H1 (cell line): ENCODE measurements around the gene ABCC4. TPM values are rescaled to one million over a fixed set of nuclear protein-coding genes. Genes with fewer than 3 reads are reported as not detected.

Experiments used
- CTCF ChIA-PET: fragments of 300-600 bp; sonication (Branson Sonifier 250); formaldehyde crosslinking; loops from one replicate; lab custom pipeline; 2021; ENCODE audit not compliant: partially characterized antibody; lab: Charles Lee
- POLR2A ChIA-PET: fragments of 300-600 bp; sonication (Branson Sonifier 250); formaldehyde crosslinking; loops from one replicate; lab custom pipeline; 2021; ENCODE audit warnings: inconsistent platforms; ENCODE audit not compliant: partially characterized antibody; lab: Charles Lee
- DNase-seq, 2 experiments: peaks; one replicate each; pipeline versions ENCODE4 v3.0.0 to v3.0.0-alpha.2; 2010 to 2022; ENCODE audit warnings: low spot score in 2 of 2, low read depth in 1 of 2, mixed read lengths in 1 of 2
- FAIRE-seq: peaks from 2 replicates; lab custom pipeline; 2011; peaks lifted over from hg19 to GRCh38; lab: Jason Lieb, UNC
- H2AFZ ChIP-seq: 2 replicates; pipeline ENCODE4 v1.8.1; 2012; ENCODE audit warnings: low read length, inconsistent platforms
- H2AK5ac ChIP-seq: 2 replicates; pipeline ENCODE4 v1.6.1; 2013; ENCODE audit warnings: low read depth, low read length
- H2BK120ac ChIP-seq: replicated peaks from 2 replicates; pipeline ENCODE3; 2013; ENCODE audit warnings: low read depth, low read length, inconsistent platforms
- H2BK12ac ChIP-seq: 2 replicates; pipeline ENCODE4 v1.6.1; 2013; ENCODE audit warnings: low read depth, low read length
- H2BK15ac ChIP-seq: 2 replicates; pipeline ENCODE4 v1.6.1; 2013; ENCODE audit warnings: low read length
- H2BK20ac ChIP-seq: 2 replicates; pipeline ENCODE4 v1.6.1; 2013; ENCODE audit warnings: low read length
- H2BK5ac ChIP-seq: 2 replicates; pipeline ENCODE4 v1.6.1; 2013; ENCODE audit warnings: low read depth, low read length
- H3K14ac ChIP-seq: 2 replicates; pipeline ENCODE4 v1.6.1; 2013; ENCODE audit warnings: inconsistent platforms; ENCODE audit not compliant: insufficient read length
- H3K18ac ChIP-seq: 2 replicates; pipeline ENCODE4 v1.6.1; 2013; ENCODE audit warnings: low read length; ENCODE audit errors: extremely low read depth
- H3K23ac ChIP-seq: 2 replicates; pipeline ENCODE4 v1.6.1; 2013; ENCODE audit warnings: inconsistent platforms; ENCODE audit not compliant: insufficient read length
- H3K23me2 ChIP-seq: 2 replicates; pipeline ENCODE4 v1.6.1; 2013; ENCODE audit warnings: low read depth, low read length
- H3K27ac ChIP-seq: 2 replicates; pipeline ENCODE4 v1.6.1; 2011; ENCODE audit warnings: low read depth, low read length, inconsistent platforms
- H3K27me3 ChIP-seq, 4 experiments: replicated peaks in 1 of 4; 1 replicate in 1 of 4; 2 replicates in 3 of 4; pipeline versions ENCODE4 v1.6.1 to v1.8.1; 2011 to 2013; ENCODE audit warnings: low read length in 3 of 4, mild to moderate bottlenecking in 3 of 4, inconsistent platforms in 2 of 4, mixed read lengths in 2 of 4, moderate library complexity in 1 of 4; ENCODE audit not compliant: control insufficient read depth in 3 of 4, insufficient read depth in 3 of 4; ENCODE audit errors: extremely low read depth in 1 of 4
- H3K36me3 ChIP-seq, 4 experiments: 2 replicates each; pipeline versions ENCODE4 v1.6.1 to v1.8.1; 2011 to 2013; ENCODE audit warnings: mild to moderate bottlenecking in 4 of 4, low read length in 3 of 4, moderate library complexity in 2 of 4, control low read depth in 1 of 4, inconsistent platforms in 1 of 4; ENCODE audit not compliant: insufficient read depth in 4 of 4, control insufficient read depth in 2 of 4
- H3K4ac ChIP-seq: replicated peaks from 2 replicates; pipeline ENCODE3; 2013; ENCODE audit warnings: low read length, low read depth, mixed read lengths, inconsistent platforms; ENCODE audit not compliant: insufficient read length
- H3K4me1 ChIP-seq, 4 experiments: replicated peaks in 1 of 4; 1 replicate in 1 of 4; 2 replicates in 3 of 4; pipeline versions ENCODE4 v1.6.1 to v1.8.1; 2011 to 2013; ENCODE audit warnings: low read length in 3 of 4, inconsistent platforms in 2 of 4, mixed read lengths in 1 of 4; ENCODE audit not compliant: insufficient read depth in 4 of 4, control insufficient read depth in 3 of 4
- H3K4me2 ChIP-seq, 2 experiments: 2 replicates each; pipeline versions ENCODE4 v1.6.1 to v1.8.1; 2011 to 2013; ENCODE audit warnings: low read depth in 2 of 2, low read length in 2 of 2, control low read depth in 1 of 2, inconsistent platforms in 1 of 2, mild to moderate bottlenecking in 1 of 2; ENCODE audit not compliant: insufficient read depth in 1 of 2
- H3K4me3 ChIP-seq, 4 experiments: fragments of 200-600, 300-600 bp in 1 of 4; sonication (generic), shearing (Covaris generic), sonication (Bioruptor Twin) in 1 of 4; 2 replicates each; pipeline versions ENCODE4 v1.5.1 to v1.8.1; 2011 to 2016; ENCODE audit warnings: low read length in 4 of 4, low read depth in 3 of 4, control low read depth in 2 of 4, inconsistent platforms in 2 of 4, mild to moderate bottlenecking in 2 of 4, mixed read lengths in 1 of 4, moderate library complexity in 1 of 4; ENCODE audit not compliant: insufficient read depth in 2 of 4; ENCODE audit errors: extremely low read depth in 1 of 4
- H3K56ac ChIP-seq: replicated peaks from 2 replicates; pipeline ENCODE3; 2013; ENCODE audit warnings: low read depth, mild to moderate bottlenecking, mixed read lengths, low read length, inconsistent platforms; ENCODE audit not compliant: insufficient read length
- H3K79me1 ChIP-seq: 2 replicates; pipeline ENCODE4 v1.6.1; 2013; ENCODE audit warnings: low read depth, low read length, control low read depth
- H3K79me2 ChIP-seq, 2 experiments: 2 replicates each; pipeline versions ENCODE4 v1.6.1 to v1.8.1; 2012 to 2013; ENCODE audit warnings: low read length in 2 of 2, mild to moderate bottlenecking in 2 of 2, inconsistent platforms in 1 of 2; ENCODE audit not compliant: insufficient read depth in 2 of 2, control insufficient read depth in 1 of 2
- H3K9ac ChIP-seq, 4 experiments: replicated peaks in 1 of 4; 1 replicate in 1 of 4; 2 replicates in 3 of 4; pipeline versions ENCODE4 v1.6.1 to v1.8.1; 2011 to 2013; ENCODE audit warnings: low read depth in 3 of 4, low read length in 3 of 4, control low read depth in 2 of 4, mild to moderate bottlenecking in 2 of 4, moderate library complexity in 2 of 4, inconsistent platforms in 1 of 4; ENCODE audit errors: extremely low read depth in 1 of 4
- H3K9me3 ChIP-seq, 2 experiments: 2 replicates each; pipeline versions ENCODE4 v1.6.1 to v1.8.1; 2012 to 2013; ENCODE audit warnings: mild to moderate bottlenecking in 2 of 2, moderate library complexity in 2 of 2, control low read depth in 1 of 2, inconsistent platforms in 1 of 2, low read depth in 1 of 2, low read length in 1 of 2, mixed read lengths in 1 of 2; ENCODE audit not compliant: insufficient read depth in 2 of 2
- H4K20me1 ChIP-seq, 2 experiments: replicated peaks in 1 of 2; 2 replicates each; pipeline versions ENCODE3 to v1.8.1; 2011 to 2013; ENCODE audit warnings: inconsistent platforms in 2 of 2, low read length in 2 of 2, mild to moderate bottlenecking in 1 of 2; ENCODE audit not compliant: insufficient read depth in 2 of 2, control insufficient read depth in 1 of 2
- H4K5ac ChIP-seq: 2 replicates; pipeline ENCODE4 v1.6.1; 2013; ENCODE audit warnings: low read length, low read depth, mixed read lengths, inconsistent platforms; ENCODE audit not compliant: insufficient read length
- H4K8ac ChIP-seq: 2 replicates; pipeline ENCODE4 v1.8.0; 2013; ENCODE audit warnings: mild to moderate bottlenecking, moderate library complexity, low read length, inconsistent platforms; ENCODE audit not compliant: insufficient read depth; ENCODE audit errors: extremely low read depth
- H4K91ac ChIP-seq: replicated peaks from 2 replicates; pipeline ENCODE3; 2013; ENCODE audit warnings: low read length, mixed read lengths, inconsistent platforms; ENCODE audit not compliant: insufficient read length
- ATF2 ChIP-seq: IDR thresholded peaks from 2 replicates; pipeline ENCODE4 v1.6.1; 2012; ENCODE audit warnings: low read length, inconsistent platforms
- BCL11A ChIP-seq, 2 experiments: IDR thresholded peaks; one replicate each; pipeline ENCODE4 v1.6.1; 2011; ENCODE audit warnings: low read depth in 2 of 2, low read length in 2 of 2, mild to moderate bottlenecking in 2 of 2
- CHD2 ChIP-seq: IDR thresholded peaks from 2 replicates; pipeline ENCODE4 v1.6.1; 2012; ENCODE audit warnings: low read length, improper control_type of control experiment
- CTBP2 ChIP-seq: IDR thresholded peaks from 2 replicates; pipeline ENCODE4 v1.7.0; 2011; ENCODE audit warnings: borderline replicate concordance, mild to moderate bottlenecking, moderate library complexity, mixed read lengths, low read length; ENCODE audit not compliant: insufficient read depth, insufficient read length
- EZH2 ChIP-seq: fragments of 200-600 bp; sonication (generic); IDR thresholded peaks from 2 replicates; pipeline ENCODE4 v1.7.1; 2012; ENCODE audit warnings: low read depth, mild to moderate bottlenecking, moderate library complexity, low read length, inconsistent platforms; ENCODE audit not compliant: severe bottlenecking
- KDM1A ChIP-seq: fragments of 200-600, 300-600 bp; sonication (generic); IDR thresholded peaks from 2 replicates; pipeline ENCODE4 v1.7.1; 2016; ENCODE audit warnings: mild to moderate bottlenecking, low read length, borderline replicate concordance
- KDM5A ChIP-seq: fragments of 200-600 bp; IDR thresholded peaks from 2 replicates; pipeline ENCODE4 v1.7.1; 2012; ENCODE audit warnings: mild to moderate bottlenecking, low read length, inconsistent platforms, mixed read lengths
- PHF8 ChIP-seq: fragments of 200-600 bp; sonication (generic); conservative IDR thresholded peaks from 2 replicates; pipeline ENCODE4 v1.7.1; 2012; ENCODE audit warnings: low read depth, mild to moderate bottlenecking, inconsistent platforms, low read length, moderate library complexity
- RNF2 ChIP-seq: fragments of 200-900, 300-1000 bp; sonication (generic); IDR thresholded peaks from 2 replicates; pipeline ENCODE4 v1.7.1; 2016; ENCODE audit warnings: borderline replicate concordance, low read depth, mild to moderate bottlenecking, antibody characterized with exemption, low read length; ENCODE audit not compliant: poor library complexity, severe bottlenecking; ENCODE audit errors: missing control alignments
- SAP30 ChIP-seq: fragments of 300-600 bp; sonication (generic); IDR thresholded peaks from 2 replicates; pipeline ENCODE4 v1.7.1; 2012; ENCODE audit warnings: low read length, moderate library complexity, mild to moderate bottlenecking, inconsistent platforms; ENCODE audit not compliant: insufficient read depth, insufficient replicate concordance
- SIX5 ChIP-seq: IDR thresholded peaks from 2 replicates; pipeline ENCODE4 v1.6.1; 2011; ENCODE audit warnings: mild to moderate bottlenecking, low read depth, low read length
- SP1 ChIP-seq: IDR thresholded peaks from 2 replicates; pipeline ENCODE4 v1.6.1; 2011; ENCODE audit warnings: low read depth, low read length
- WGBS, 2 experiments: shearing (Covaris generic) in 1 of 2; methylation state at CpG; one replicate each; pipeline versions ENCODE4 v1.1.6 to v1.1.7; 2013 to 2015; ENCODE audit warnings: low lambda C conversion rate in 2 of 2, mixed read lengths in 2 of 2, inconsistent platforms in 1 of 2, low coverage in 1 of 2, missing lambda C conversion rate in 1 of 2; ENCODE audit not compliant: insufficient replicate concordance in 2 of 2, insufficient coverage in 1 of 2, insufficient read length in 1 of 2; ENCODE audit errors: extremely low coverage in 1 of 2, missing lambda C conversion rate in 1 of 2; 5-methylcytosine and 5-hydroxymethylcytosine counted together
- polyA plus RNA-seq, 7 experiments: library from polyadenylated mRNA; depleted of rRNA in 3 of 7; stranded (reverse) in 5 of 7; unstranded in 2 of 7; fragments of >200 nt in 5 of 7; fragments of 200-250 nt in 2 of 7; gene quantifications; 1 replicate in 5 of 7; 2 replicates in 1 of 7; 4 replicates in 1 of 7; pipeline versions ENCODE4 v1.2.1 to v1.2.3, GENCODE V29; 2011 to 2013; ENCODE audit warnings: missing spikeins in 2 of 7, mixed read lengths in 2 of 7
- total RNA-seq: library from RNA; stranded (reverse); fragmentation: NEBNext Ultra II Directional; extraction: Animal tissue kit (Norgen Biotek cat#: 25700); gene quantifications from 2 replicates; pipeline ENCODE4 v1.2.1, GENCODE V29; 2021

The ABCC4 gene
- total and polyA plus RNA-seq, 2 of the 8 experiments (the other 6 are each of a cell fraction or from before 2014, with no cell fraction given), result 4.0 to 14.1 TPM

GRCh38 chr13:95245071-95245470 lies 56.2 kb downstream of the ABCC4 start:
- Histone ChIP-seq H4K5ac (no peak overlapping the region), H2AFZ (no peak overlapping the region), H4K8ac (no peak overlapping the region), H3K9me3 (no peaks in the 10 kb centered on the region), H3K4ac (no peak overlapping the region), H3K14ac (no peak overlapping the region), H3K18ac (no peak overlapping the region), H4K91ac (no peak overlapping the region), H3K79me1 (no peaks in the 10 kb centered on the region; the same call in 1 of the 2 replicates), H3K23ac (no peak overlapping the region), H2BK20ac (no peak overlapping the region), H3K27me3 (no peaks in the 10 kb centered on the region), H4K20me1 (peaks cover 0 to 2% of the 10 kb centered on the region in 2 experiments), H3K27ac (no peak overlapping the region), H3K4me1 (no peaks in the 10 kb centered on the region), H3K4me3 (no peak overlapping the region), H2AK5ac (no peak overlapping the region), H3K79me2 (no peaks in the 10 kb centered on the region), H3K9ac (no peak overlapping the region), H2BK120ac (no peak overlapping the region), H3K4me2 (no peak overlapping the region), H3K36me3 (no peaks in the 10 kb centered on the region), H2BK12ac (no peak overlapping the region), H3K56ac (no peak overlapping the region), H3K23me2 (no peaks in the 10 kb centered on the region), H2BK15ac (no peak overlapping the region), H2BK5ac (no peak overlapping the region)
- CTCF ChIA-PET, result interaction anchor here (0.6 to 0.9 kb wide), 2 partner anchors 41 to 48 kb away, joined by 3 read pairs; no protein-coding TSS in a partner anchor
- no peak for FAIRE-seq
- 92% methylated on average over 2 of the region's 2 CpGs; no CpG with 5 or more reads in 1 of the 2 experiments for WGBS, 2 experiments
- DNase-seq, result no peak
- POLR2A ChIA-PET, result no interaction called here
- no peak for TF ChIP-seq CHD2
- TF ChIP-seq EZH2, result no peak
- no peak for TF ChIP-seq BCL11A (IDR thresholded peaks at IDR 0.05; ENCODE audit: low read depth in 2 of 2, low read length in 2 of 2)
- no peak for TF ChIP-seq RNF2
- TF ChIP-seq ATF2, result no peak
- no peak for TF ChIP-seq CTBP2
- TF ChIP-seq KDM5A, result no peak
- no peak for TF ChIP-seq SIX5
- TF ChIP-seq SAP30, result no peak
- TF ChIP-seq KDM1A, result no peak
- TF ChIP-seq SP1, result no peak
- TF ChIP-seq PHF8, result no peak
